WERI-Rb-1 (cell line): ENCODE data around the gene SLC9A1.

Source experiments
- DNase-seq: peaks from one replicate; pipeline ENCODE4 v3.0.0-alpha.2; 2020
- H3K27ac ChIP-seq: fragments of 250-450 bp; sonication (Bioruptor Pico); 2 replicates; pipeline ENCODE4 v1.5.1; 2020; ENCODE audit warnings: mild to moderate bottlenecking, moderate library complexity
- H3K27me3 ChIP-seq: fragments of 250-450 bp; sonication (Bioruptor Pico); 2 replicates; pipeline ENCODE4 v1.5.1; 2021; ENCODE audit warnings: mild to moderate bottlenecking, low read depth, moderate library complexity; ENCODE audit not compliant: insufficient read depth, severe bottlenecking
- H3K36me3 ChIP-seq: fragments of 250-450 bp; sonication (Bioruptor Pico); 2 replicates; pipeline ENCODE4 v1.5.1; 2020; ENCODE audit warnings: mild to moderate bottlenecking, moderate library complexity
- H3K4me3 ChIP-seq: 2 replicates; pipeline ENCODE4 v1.5.1; 2011; ENCODE audit warnings: low read depth, mild to moderate bottlenecking, control low read depth, low read length
- H3K9me3 ChIP-seq: fragments of 250-450 bp; sonication (Bioruptor Pico); 2 replicates; pipeline ENCODE4 v1.5.1; 2021; ENCODE audit warnings: mild to moderate bottlenecking, moderate library complexity; ENCODE audit not compliant: severe bottlenecking
- CTCF ChIP-seq: IDR thresholded peaks from 2 replicates; pipeline ENCODE4 v1.5.1; 2011; ENCODE audit warnings: low read depth, mild to moderate bottlenecking, control low read depth, inconsistent platforms, low read length

Gene SLC9A1

GRCh38 chr1:27153927-27154358, 982 bp downstream of the SLC9A1 start:
- Histone ChIP-seq H3K9me3 (no peaks in the 10 kb centered on the region), H3K27ac (no peak overlapping the region), H3K4me3 (no peak overlapping the region; the same call in 1 of the 2 replicates), H3K36me3 (no peaks in the 10 kb centered on the region; the same call in 1 of the 2 replicates), H3K27me3 (no peaks in the 10 kb centered on the region)
- TF ChIP-seq CTCF = no peak
- no peak for DNase-seq

GRCh38 chr1:27153549-27153886, 1.4 kb downstream of the SLC9A1 start:
- no peak for DNase-seq
- no peaks in the 10 kb centered on the region; the same call in 1 of the 2 replicates for H3K36me3 ChIP-seq
- H3K27me3 ChIP-seq = no peaks in the 10 kb centered on the region
- H3K27ac ChIP-seq = no peak overlapping the region
- H3K9me3 ChIP-seq = no peaks in the 10 kb centered on the region
- no peak for TF ChIP-seq CTCF
- H3K4me3 ChIP-seq = no peak overlapping the region

- H3K4me3 ChIP-seq = no peak overlapping the region
- no peak for TF ChIP-seq CTCF
- H3K9me3 ChIP-seq = no peaks in the 10 kb centered on the region
- H3K36me3 ChIP-seq = no peaks in the 10 kb centered on the region; the same call in 1 of the 2 replicates
- H3K27me3 ChIP-seq = no peaks in the 10 kb centered on the region
- no peak overlapping the region for H3K27ac ChIP-seq
- DNase-seq = no peak
These were observed 1.9 kb downstream of the SLC9A1 start for GRCh38 chr1:27152829-27153548.

- no peak overlapping the region for H3K4me3 ChIP-seq
- H3K27ac ChIP-seq = no peak overlapping the region
- H3K36me3 ChIP-seq = no peaks in the 10 kb centered on the region; the same call in 1 of the 2 replicates
- H3K27me3 ChIP-seq = no peaks in the 10 kb centered on the region
- no peak for DNase-seq
- H3K9me3 ChIP-seq = no peaks in the 10 kb centered on the region
- TF ChIP-seq CTCF = no peak
These were observed 2.7 kb downstream of the SLC9A1 start for GRCh38 chr1:27152004-27152828.

- no peak for DNase-seq
- Histone ChIP-seq H3K9me3 (no peaks in the 10 kb centered on the region), H3K27me3 (no peaks in the 10 kb centered on the region), H3K27ac (no peak overlapping the region), H3K36me3 (no peaks in the 10 kb centered on the region; the same call in 1 of the 2 replicates), H3K4me3 (no peak overlapping the region)
- TF ChIP-seq CTCF = no peak
These were observed 4.3 kb downstream of the SLC9A1 start for GRCh38 chr1:27150641-27151040.
